Activated naive CD4-positive, alpha-beta T cell treated with anti-CD3 and anti-CD28 coated beads, Interleukin-2, amount 50 U/mL, for 72 hours (primary cell): Measurements from ENCODE around the gene DDX11. TPM values are rescaled to one million over a fixed set of nuclear protein-coding genes. Genes with fewer than 3 reads are reported as not detected.
"Not testable (repeated sequence)": the region's sequence is repeated elsewhere in the genome, so short reads cannot be mapped to it uniquely, and the experiment has no call there.

ENCODE experiments used
- ATAC-seq, 2 donors: fragments of 150-1000 bp; cut with Tn5 transposase; 2 replicates each; pipeline ENCODE4 v1.10.0; 2021; ENCODE audit warnings: mild to moderate bottlenecking in 2 of 2, moderate library complexity in 2 of 2
- DNase-seq, 2 donors: peaks; one replicate each; pipeline ENCODE4 v3.0.0; 2021 to 2022; ENCODE audit warnings: low spot score in 2 of 2
- H3K27ac Mint-ChIP-seq, 2 donors: one replicate each; pipeline ENCODE4 v1.8.0; 2022; ENCODE audit warnings: mild to moderate bottlenecking in 2 of 2, mixed read lengths in 2 of 2
- H3K36me3 Mint-ChIP-seq, 2 donors: one replicate each; pipeline ENCODE4 v1.8.0; 2022; ENCODE audit warnings: mixed read lengths in 2 of 2
- H3K9me3 Mint-ChIP-seq, 2 donors: one replicate each; pipeline ENCODE4 v1.8.0; 2022; ENCODE audit warnings: mixed read lengths in 2 of 2
- total RNA-seq, 2 donors: library from RNA; stranded (reverse); gene quantifications; one replicate each; pipeline ENCODE4 v1.2.3, GENCODE V29; 2022

The DDX11 gene
- total RNA-seq, 2 donors from 2014 or later = 163 to 232 TPM

DNA sequence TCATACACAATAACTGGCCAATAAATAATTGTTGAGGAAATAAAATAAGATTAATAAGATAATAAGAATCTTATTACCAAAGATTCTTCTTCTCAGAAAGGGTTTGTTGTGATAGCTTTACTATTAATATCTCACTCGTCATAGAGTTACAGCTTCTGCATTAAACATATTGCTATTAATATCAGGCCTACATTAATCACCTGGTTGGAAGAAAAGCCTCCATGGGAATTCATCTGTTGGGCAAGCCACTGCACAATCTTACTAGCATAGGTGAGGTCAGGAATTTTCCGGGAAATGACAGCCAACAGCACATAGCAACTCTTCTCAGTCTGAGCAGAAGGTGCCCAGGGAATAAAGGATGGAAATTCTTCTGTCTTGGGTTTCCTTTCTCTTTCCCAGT, 51.5 kb downstream of the DDX11 start:
- not testable (repeated sequence) for H3K27ac Mint-ChIP-seq, H3K9me3 Mint-ChIP-seq, ATAC-seq, H3K36me3 Mint-ChIP-seq, DNase-seq

DNA sequence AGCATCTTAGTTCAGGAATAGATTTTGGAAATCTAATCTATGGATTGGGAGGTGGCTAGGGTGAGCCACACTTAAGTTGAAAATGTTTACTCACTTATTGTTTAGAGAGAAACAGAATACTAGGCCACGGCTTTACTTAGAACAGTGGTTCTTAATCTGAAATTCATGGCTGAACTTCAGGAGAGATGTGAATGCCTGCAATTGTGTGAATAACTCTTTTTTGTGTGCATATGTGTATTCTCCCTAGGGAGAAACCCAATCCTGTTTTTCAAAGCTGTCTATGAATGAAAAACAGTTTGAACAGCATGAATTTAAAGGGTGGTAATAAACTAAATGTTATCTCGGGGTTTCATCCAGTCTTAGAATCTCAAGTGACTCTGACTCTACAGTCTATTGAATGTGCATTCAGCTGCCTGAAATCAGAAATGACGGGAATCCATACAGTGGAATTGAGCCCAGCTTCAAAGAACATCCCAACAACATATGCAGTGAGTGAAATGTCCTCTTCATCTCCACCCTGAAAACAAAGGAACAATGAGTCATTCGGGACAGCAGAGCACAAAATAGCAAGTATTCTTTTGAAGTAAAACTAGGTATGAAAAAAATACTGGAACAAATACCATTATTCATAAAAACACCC, 53.7 kb downstream of the DDX11 start:
- H3K9me3 Mint-ChIP-seq, H3K36me3 Mint-ChIP-seq, DNase-seq, ATAC-seq, H3K27ac Mint-ChIP-seq: not testable (repeated sequence)

DNA sequence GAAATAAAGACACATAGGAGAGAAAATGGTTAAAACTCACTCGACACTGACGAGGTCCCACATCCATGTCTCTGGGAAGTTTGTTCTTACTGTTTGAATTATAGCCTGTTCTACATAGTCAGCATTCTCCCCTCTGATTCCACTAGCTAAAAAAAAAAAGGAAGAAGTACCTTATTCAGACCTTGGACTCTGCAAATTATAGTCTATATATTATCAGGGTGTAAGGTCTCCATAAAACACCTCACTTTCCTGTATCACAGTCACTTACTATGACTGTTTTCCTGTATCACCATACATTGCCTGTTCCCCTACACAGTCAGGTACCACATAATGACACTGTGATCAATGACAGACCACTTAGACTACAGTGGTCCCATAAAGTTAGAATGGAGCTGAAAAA, 62.9 kb downstream of the DDX11 start:
- not testable (repeated sequence) for ATAC-seq, H3K9me3 Mint-ChIP-seq, H3K36me3 Mint-ChIP-seq, H3K27ac Mint-ChIP-seq, DNase-seq

DNA sequence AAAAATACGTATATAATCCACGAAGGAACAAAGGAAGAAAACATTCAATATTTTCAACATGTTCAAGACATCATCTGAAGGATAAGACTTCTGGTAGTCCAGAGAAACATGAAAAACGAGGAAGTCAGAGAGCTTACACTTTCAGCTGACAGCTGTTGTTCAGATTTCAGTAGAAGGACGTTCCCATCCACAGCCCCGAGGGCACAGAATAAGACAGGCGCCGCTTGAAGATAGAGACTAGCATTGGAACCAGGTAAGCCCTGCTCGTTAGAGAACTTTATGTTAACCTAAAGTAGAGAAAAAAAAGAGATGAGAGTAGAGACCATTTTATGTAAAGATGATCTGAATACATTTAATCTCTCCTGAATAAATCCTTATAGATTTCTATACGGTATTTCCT, 71.1 kb downstream of the DDX11 start:
- ATAC-seq = not testable (repeated sequence)

DNA sequence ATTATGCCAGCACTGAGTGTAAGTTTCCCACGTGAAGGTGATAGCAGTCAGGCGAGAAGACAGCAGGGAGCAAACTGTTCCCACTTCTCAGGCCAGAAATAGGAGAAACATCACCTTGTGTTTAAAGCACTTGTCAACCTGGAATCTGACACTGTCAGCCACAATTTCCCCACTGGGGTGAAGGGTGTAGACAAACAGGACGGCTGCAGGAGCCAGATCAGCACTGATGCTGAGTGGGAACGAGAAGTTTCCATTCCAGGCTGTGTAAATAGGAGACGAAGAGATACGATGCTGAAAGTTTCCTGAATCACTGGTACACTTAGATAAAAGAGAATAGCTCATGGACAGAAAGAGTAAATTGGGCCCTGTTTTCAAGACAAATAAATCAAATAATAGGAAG, 71.6 kb downstream of the DDX11 start:
- not testable (repeated sequence) for H3K9me3 Mint-ChIP-seq, DNase-seq

More for the DNA sequence above, 71.1 kb downstream of the DDX11 start:
- not testable (repeated sequence) for H3K9me3 Mint-ChIP-seq, H3K36me3 Mint-ChIP-seq, DNase-seq, H3K27ac Mint-ChIP-seq

DNA sequence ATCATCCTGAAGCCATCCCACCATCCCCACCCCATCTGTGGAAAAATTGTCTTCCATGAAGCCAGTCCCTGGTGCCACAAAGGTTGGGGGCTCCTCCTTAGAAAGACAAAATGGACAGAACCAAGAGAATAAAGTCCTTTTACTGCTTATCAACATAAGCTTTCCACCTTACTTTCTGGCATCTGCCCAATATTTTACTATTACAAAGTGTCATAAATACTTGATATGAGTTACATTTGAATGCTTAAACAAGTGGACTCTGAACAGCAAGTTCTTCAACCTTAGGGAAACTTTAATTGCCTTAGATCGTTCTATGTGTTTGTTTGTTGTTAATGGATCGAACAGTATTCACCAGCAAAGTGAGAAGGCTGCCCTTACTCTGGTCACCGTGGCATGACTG, 73.8 kb downstream of the DDX11 start:
- H3K27ac Mint-ChIP-seq, DNase-seq, H3K36me3 Mint-ChIP-seq, H3K9me3 Mint-ChIP-seq, ATAC-seq: not testable (repeated sequence)

More for the DNA sequence above, 71.6 kb downstream of the DDX11 start:
- not testable (repeated sequence) for H3K27ac Mint-ChIP-seq, H3K36me3 Mint-ChIP-seq, ATAC-seq

DNA sequence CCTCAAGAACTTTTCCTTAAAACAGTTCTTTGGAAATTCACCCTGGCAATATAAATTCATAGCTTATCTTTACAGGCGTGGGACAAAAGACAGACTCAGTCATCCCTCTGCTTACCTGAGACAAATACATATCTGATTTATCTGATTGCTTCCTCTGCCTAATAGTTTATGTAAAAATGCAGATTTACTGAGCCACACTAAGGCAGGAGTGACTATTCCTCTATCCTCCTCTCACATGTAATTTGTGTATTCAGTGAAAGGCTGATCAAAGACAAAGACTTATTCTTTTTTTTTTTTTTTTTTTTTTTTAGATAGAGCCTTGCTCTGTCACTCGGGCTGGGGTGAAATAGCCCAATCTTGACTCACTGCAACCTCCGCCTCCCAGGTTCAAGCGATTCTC, 77.1 kb downstream of the DDX11 start:
- not testable (repeated sequence) for ATAC-seq, H3K9me3 Mint-ChIP-seq, H3K36me3 Mint-ChIP-seq, H3K27ac Mint-ChIP-seq, DNase-seq

Other genes with a start within 250 kb of the DDX11 start
- gene TSPAN11, start 147.1 kb upstream of the DDX11 start, total RNA-seq = not detected